Measurements from ENCODE around the gene TP53I11.

The TP53I11 gene

DNA sequence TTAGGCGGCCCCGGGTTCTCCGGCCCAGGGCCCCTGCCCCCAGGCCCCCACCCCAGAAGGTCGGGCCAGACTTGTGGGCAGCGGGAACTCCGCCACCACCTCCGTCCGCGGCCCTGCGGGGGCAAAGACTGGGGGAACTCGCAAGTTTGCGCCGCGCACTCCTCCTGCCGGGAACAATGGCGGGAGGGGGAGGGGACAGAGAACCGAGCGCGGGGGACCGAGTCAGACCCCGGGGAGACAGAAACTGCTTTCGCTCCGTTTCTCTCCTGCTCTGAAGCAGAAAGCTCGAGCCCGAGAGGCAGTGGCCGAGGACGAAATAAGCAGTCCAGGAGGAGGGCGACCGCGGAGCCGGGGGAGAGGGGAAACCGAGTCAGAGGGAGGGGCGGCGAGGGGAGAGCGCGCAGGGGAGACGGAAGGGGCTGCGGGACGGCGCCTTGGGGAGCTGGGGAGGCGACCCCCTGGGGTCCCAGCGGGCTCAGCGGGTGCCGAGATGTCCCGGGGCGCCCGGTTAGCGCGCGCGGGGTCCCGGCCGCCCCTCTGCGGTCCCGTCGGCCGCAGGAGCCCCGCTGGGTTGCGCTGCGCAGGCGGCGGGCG, 555 bp downstream of the TP53I11 start:
- ATAC-seq (ENCODE audit: low read depth) = no peak
- H3K27me3 ChIP-seq (ENCODE audit: insufficient read depth, poor library complexity, severe bottlenecking) = no peaks in the 10 kb centered on the region
- no peak for DNase-seq (ENCODE audit: low spot score)
- no peaks in the 10 kb centered on the region for H3K36me3 ChIP-seq (ENCODE audit: low read depth)
- TF ChIP-seq, protein P1, sequence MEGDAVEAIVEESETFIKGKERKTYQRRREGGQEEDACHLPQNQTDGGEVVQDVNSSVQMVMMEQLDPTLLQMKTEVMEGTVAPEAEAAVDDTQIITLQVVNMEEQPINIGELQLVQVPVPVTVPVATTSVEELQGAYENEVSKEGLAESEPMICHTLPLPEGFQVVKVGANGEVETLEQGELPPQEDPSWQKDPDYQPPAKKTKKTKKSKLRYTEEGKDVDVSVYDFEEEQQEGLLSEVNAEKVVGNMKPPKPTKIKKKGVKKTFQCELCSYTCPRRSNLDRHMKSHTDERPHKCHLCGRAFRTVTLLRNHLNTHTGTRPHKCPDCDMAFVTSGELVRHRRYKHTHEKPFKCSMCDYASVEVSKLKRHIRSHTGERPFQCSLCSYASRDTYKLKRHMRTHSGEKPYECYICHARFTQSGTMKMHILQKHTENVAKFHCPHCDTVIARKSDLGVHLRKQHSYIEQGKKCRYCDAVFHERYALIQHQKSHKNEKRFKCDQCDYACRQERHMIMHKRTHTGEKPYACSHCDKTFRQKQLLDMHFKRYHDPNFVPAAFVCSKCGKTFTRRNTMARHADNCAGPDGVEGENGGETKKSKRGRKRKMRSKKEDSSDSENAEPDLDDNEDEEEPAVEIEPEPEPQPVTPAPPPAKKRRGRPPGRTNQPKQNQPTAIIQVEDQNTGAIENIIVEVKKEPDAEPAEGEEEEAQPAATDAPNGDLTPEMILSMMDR (IDR thresholded peaks at IDR 0.05; ENCODE audit: poor library complexity, severe bottlenecking) = no peak
- peak overlapping the region; percentile 85 for H3K4me3 ChIP-seq (ENCODE audit: severe bottlenecking)
- peaks cover 4% of the 10 kb centered on the region for H3K4me1 ChIP-seq (ENCODE audit: insufficient read depth, poor library complexity, severe bottlenecking)
- peak overlapping the region; percentile 25 for H3K27ac ChIP-seq (ENCODE audit: poor library complexity, severe bottlenecking)
- no peaks in the 10 kb centered on the region for H3K9me3 ChIP-seq (ENCODE audit: severe bottlenecking)

DNA sequence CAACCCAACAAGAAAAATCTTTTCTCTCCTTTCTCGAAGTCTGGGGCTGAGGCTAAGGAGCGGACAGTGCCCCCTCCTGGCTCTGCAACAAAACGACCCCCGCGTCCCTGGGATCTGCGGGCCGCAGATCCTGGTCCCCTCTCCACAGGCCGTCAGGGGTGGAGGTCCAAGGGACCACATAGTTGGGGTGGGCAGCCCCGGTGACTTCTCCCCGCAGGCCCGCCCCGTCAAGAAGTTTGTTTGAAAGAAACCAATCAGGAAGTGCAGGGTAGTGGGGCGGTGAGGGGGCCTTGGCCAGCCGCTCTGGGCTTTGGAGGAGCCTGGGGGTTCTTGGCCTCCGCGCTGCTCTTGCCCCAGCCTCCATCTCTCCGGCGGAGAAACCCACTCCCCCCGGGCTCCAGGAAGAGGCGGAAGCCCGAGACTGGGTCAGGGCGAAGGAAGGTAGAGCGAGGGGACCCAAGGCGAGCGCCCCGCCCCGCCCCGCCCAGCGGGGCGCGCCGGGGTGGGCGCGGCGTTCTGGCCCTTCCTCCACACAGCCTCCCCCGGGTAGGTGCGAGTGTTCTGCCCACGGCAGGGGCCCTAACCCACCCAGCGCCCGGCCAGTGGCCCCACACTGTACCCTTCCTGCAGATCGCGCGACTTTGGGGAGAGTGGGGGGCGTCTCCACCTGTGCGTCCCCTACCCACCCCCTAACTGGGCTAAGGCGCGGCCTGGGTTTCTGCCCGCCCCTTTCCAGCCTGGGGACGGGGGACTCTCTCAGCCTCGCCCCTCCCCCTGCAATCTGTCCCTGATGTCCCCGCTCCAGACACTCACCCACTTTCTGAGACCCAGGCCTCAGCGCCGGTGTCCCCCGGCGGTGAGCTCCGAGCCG, 1.3 kb downstream of the TP53I11 start:
- H3K36me3 ChIP-seq (ENCODE audit: low read depth) = no peaks in the 10 kb centered on the region
- peak overlapping the region; percentile 85 for H3K4me3 ChIP-seq (ENCODE audit: severe bottlenecking)
- H3K27ac ChIP-seq (ENCODE audit: poor library complexity, severe bottlenecking) = peak overlapping the region; percentile 25
- TF ChIP-seq, protein P1 (IDR thresholded peaks at IDR 0.05; ENCODE audit: poor library complexity, severe bottlenecking) = peak; percentile 48
- DNase-seq (ENCODE audit: low spot score) = no peak
- H3K9me3 ChIP-seq (ENCODE audit: severe bottlenecking) = no peaks in the 10 kb centered on the region
- H3K27me3 ChIP-seq (ENCODE audit: insufficient read depth, poor library complexity, severe bottlenecking) = no peaks in the 10 kb centered on the region
- ATAC-seq (ENCODE audit: low read depth) = peak; percentile 22; the same call in 2 of the 3 replicates
- no peaks in the 10 kb centered on the region for H3K4me1 ChIP-seq (ENCODE audit: insufficient read depth, poor library complexity, severe bottlenecking)

DNA sequence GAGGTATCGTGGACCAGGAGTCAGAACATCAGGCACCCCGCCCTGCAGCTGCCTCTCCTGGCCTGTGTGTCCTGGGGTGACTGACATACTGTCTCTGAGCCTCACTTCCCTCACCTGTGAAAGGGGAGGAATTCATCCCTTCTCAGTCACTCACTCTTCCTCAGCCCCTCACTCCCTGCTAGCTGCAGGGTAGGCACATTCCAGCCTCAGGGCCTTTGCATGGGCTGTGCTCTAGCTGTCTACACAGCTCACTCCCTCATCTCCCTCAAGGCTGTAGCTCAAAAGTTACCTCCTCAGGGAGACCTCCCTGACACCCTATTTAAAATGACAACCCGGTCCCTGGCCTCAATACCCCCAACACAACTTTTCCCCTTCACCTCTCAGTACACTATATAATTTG, 2.5 kb downstream of the TP53I11 start:
- TF ChIP-seq, protein P1 (IDR thresholded peaks at IDR 0.05; ENCODE audit: poor library complexity, severe bottlenecking) = no peak
- Histone ChIP-seq H3K9me3 (ENCODE audit: severe bottlenecking) (no peaks in the 10 kb centered on the region), H3K4me3 (ENCODE audit: severe bottlenecking) (no peak overlapping the region), H3K36me3 (ENCODE audit: low read depth) (no peaks in the 10 kb centered on the region), H3K27me3 (ENCODE audit: insufficient read depth, poor library complexity, severe bottlenecking) (no peaks in the 10 kb centered on the region), H3K4me1 (ENCODE audit: insufficient read depth, poor library complexity, severe bottlenecking) (no peaks in the 10 kb centered on the region), H3K27ac (ENCODE audit: poor library complexity, severe bottlenecking) (no peak overlapping the region)
- DNase-seq (ENCODE audit: low spot score) (no peak), ATAC-seq (ENCODE audit: low read depth) (no peak)

DNA sequence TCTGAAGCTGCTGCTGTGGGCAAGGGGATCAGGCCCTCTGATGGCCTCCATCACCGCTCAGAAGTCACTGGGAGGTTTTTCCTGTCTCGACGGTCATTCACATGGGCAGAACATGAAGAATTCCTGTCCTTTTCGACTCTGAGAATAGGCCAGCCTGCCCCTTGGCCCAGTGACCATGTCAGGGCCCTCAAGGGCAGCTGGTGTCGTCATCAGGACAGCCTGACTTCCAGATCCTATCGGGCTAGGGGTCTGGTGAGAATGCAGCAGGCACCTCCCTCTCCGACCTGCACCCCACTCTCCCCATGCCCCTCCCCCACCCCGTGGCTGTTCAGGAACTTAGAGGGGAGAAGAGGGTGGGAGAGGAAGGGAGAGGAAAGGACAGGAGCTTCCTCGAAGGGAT, 3.6 kb downstream of the TP53I11 start:
- Histone ChIP-seq H3K4me3 (ENCODE audit: severe bottlenecking) (no peak overlapping the region), H3K27ac (ENCODE audit: poor library complexity, severe bottlenecking) (no peak overlapping the region), H3K9me3 (ENCODE audit: severe bottlenecking) (no peaks in the 10 kb centered on the region), H3K27me3 (ENCODE audit: insufficient read depth, poor library complexity, severe bottlenecking) (no peaks in the 10 kb centered on the region), H3K36me3 (ENCODE audit: low read depth) (no peaks in the 10 kb centered on the region), H3K4me1 (ENCODE audit: insufficient read depth, poor library complexity, severe bottlenecking) (no peaks in the 10 kb centered on the region)
- ATAC-seq (ENCODE audit: low read depth) = no peak
- TF ChIP-seq, protein P1 (IDR thresholded peaks at IDR 0.05; ENCODE audit: poor library complexity, severe bottlenecking) = no peak
- DNase-seq (ENCODE audit: low spot score) = no peak

DNA sequence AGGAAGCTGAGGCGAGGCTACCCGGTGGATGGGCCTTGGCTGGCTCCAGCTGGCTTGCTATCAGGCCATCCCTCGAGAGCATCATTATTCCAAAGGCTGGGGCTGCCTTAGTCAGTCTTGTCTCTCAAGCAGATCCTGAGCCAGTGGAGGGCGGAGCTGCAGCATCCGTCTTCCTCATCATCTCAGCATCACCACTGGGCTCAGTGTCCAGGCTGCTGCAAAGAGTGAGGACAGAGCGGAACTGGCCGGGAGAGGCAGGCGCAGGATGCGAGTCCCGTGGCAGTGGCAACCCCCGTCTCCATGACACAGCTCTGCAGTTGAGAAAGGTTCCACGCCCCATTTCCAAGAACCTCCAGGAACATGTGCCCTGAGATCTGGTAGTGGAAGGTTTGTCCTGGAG, 4.4 kb downstream of the TP53I11 start:
- H3K9me3 ChIP-seq (ENCODE audit: severe bottlenecking) = no peaks in the 10 kb centered on the region
- no peak overlapping the region for H3K27ac ChIP-seq (ENCODE audit: poor library complexity, severe bottlenecking)
- ATAC-seq (ENCODE audit: low read depth) = no peak
- no peak overlapping the region for H3K4me3 ChIP-seq (ENCODE audit: severe bottlenecking)
- TF ChIP-seq, protein P1 (IDR thresholded peaks at IDR 0.05; ENCODE audit: poor library complexity, severe bottlenecking) = no peak
- H3K4me1 ChIP-seq (ENCODE audit: insufficient read depth, poor library complexity, severe bottlenecking) = no peaks in the 10 kb centered on the region
- no peak for DNase-seq (ENCODE audit: low spot score)
- no peaks in the 10 kb centered on the region for H3K36me3 ChIP-seq (ENCODE audit: low read depth)
- H3K27me3 ChIP-seq (ENCODE audit: insufficient read depth, poor library complexity, severe bottlenecking) = no peaks in the 10 kb centered on the region

Data from RWPE2 (cell line).